Posterior cingulate gyrus (tissue), 11 donors: ENCODE results near the gene C1orf174.

ENCODE experiments used
- DNase-seq, 10 donors: peaks; one replicate each; pipeline versions ENCODE4 v3.0.0 to v3.0.0-alpha.2; 2020 to 2021; ENCODE audit warnings: mixed read lengths in 3 of 10
- intact Hi-C: fragments of 100-400 bp; cut with DNase I; formaldehyde crosslinking; loops from one replicate; pipeline ENCODE4 v1.15.1; 2023

Gene C1orf174

DNA sequence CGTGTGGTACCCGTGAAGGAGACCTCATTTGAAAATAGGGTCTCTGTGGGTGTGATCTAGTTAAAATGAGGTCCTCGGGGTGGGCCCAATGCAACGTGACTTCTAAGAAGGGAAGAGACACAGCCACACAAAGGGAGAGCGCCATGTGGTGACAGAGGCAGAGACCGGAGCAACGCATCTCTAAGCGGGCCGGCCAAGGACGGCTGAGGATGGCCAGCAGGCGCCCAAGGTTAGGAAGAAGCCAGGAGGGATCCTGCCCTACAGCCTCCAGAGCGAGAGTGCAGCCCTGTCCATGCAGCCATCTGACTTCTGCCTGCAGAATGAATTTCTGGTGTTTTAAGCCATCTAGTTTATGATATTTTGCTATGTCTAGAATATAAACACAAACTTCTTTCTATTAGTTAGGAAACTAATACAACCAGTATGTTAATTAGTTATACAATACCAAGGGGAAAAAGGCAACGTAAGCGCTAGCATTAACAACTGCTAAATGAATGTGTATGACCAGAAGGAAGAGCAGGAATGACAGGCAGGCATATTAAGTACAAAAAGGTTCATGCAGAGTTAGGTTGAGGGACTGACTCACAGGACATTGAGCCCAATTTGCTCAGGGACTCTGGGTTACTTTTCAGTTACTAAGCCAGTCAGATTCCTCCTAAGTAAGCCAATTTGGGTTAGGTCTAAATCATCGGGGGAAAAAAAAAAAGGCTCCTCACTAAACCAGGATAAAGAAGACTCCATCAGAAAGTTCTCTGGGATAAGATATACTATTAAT is 47.2 kb downstream of the C1orf174 start:
- intact Hi-C loops, result no loop called here
- peak in 1 of 10 donors; percentile 68 for DNase-seq

DNA sequence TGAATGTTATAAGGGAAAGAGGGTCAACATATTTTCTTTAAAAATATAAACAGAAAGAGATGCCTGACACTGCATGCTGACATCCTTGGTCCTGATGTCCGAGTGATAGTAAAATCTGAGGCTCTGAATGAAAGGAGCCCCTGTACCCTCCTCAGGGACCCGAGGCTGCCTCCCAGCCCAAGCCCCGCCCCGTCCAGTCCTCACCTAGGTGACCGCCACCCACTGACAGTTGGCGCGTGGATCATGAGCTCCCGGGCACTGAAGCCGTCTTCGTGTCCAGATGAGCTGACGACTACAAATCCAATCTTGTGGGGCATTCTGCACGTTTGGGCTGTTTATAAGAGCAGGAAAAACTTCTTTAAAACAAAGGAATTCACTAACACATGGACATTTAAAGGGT is 48.0 kb downstream of the C1orf174 start:
- DNase-seq, result peak in 1 of 10 donors; percentile 77
- intact Hi-C loops, result no loop called here

DNA sequence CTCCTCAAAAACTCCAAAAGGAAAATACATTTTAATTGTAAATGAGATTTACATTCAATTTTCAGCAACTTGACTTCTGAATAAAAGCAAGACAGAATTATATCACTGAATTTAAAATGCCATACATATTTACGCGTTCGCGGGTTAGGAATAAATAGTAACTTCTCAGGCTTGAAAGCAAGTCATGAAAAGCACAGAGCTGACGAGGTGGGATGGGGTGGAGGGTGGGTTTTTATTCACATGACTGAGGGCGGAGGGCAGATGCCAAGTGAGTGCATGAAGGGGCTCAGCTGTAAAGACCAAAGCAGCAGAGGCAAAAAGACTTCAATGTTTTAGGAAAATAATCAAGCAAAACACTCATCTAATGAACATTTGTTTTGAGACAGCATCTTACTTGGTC is 48.8 kb downstream of the C1orf174 start:
- no peak for DNase-seq
- intact Hi-C loops, result no loop called here

DNA sequence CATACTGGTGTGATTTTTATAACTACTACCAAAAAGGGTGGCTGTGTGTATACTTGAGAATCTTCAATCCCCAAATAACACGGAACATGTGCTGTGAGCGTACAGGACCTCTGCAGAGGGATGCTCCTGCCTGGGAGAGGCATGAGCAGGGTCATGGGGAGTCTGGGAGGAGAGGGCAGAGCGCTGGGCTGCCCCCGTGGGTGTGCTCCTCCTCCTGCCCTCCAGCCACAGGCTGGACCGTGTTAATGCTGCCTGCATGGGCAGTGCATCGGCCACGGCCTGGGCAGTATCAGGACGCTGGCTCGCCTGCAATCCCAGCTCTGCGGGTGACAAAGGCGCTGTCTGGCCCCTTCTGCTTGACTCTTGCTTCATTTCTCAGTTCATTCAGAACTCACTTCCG is 49.2 kb downstream of the C1orf174 start:
- intact Hi-C loops, result no loop called here
- DNase-seq, result peak in 1 of 10 donors; percentile 59

DNA sequence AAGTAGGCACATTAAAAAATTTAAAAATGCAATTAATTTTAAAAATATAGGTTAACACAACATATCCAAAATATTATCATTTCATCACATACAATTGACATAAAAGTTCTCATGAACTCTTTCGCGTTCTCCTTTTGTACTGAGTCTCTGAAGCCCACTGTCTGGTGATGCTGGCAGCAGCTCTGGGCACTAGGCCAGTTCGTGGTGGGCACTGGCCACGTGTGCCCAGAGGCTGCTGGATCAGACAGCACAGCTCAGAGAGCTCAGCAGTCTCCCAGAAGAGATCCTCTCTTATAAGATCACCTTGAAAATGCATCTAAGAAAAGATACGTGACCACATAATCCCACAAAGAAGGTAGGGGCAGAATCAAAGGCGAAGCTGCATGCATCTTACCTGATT is 53.0 kb downstream of the C1orf174 start:
- intact Hi-C loops, result no loop called here
- no peak for DNase-seq

DNA sequence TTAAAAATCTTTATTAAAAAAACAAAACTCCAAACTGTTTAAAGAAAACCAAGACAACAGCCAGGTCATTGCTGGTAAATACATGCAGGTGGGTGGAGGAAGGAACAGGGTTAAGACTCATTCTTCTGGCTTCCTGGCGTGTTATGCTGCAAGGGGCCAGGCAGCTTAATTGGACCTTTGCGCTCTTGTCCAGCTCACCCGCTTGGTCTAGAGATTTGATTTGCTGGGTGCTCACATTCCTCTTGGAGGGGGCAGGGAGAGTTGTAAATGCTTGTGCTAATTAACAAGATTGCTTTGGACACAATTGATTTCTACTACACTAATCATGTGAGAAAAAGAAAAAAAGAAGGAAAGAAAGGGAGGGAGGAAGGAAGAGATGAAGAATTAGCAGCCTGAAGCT is 53.5 kb downstream of the C1orf174 start:
- intact Hi-C loops, result no loop called here
- DNase-seq, result peak in 1 of 10 donors; percentile 27

DNA sequence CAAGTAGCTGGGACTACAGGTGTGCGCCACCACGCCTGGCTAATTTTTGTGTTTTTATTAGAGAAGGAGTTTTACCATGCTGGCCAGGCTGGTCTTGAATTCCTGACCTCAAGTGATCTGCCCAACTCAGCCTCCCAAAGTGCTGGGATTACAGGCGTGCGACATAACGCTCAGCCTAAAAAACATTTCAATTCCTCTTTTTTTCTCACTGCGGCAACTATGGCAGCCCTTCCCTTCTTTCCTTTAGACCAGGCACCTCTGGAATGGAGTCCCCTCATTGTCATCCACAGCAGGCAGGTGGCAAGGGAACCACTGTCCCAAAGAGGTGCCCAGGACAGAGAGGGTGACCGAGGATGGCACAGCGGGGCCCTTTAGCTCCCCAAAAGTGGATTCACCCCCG is 57.2 kb downstream of the C1orf174 start:
- no peak for DNase-seq
- intact Hi-C loops, result no loop called here

DNA sequence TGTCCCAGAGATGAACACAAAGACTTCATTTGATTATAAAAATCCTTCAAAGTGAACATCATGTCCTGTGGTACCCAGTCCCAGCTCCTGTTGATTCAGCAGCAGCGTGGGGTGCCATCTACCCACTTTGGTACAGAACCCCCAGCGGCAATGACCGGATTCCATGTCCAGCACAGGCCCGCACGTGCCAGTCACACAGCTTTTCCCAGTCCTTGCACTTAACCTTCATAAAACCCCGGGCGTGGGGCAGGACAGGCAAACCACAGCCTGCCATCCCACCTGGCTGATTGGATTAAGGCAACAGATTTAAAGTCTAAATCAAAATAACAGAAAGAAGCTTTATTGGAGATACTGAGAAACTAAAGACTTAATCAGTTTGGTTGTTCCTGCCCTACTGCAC is 58.6 kb downstream of the C1orf174 start:
- peak in 1 of 10 donors; percentile 61 for DNase-seq
- intact Hi-C loops, result no loop called here
